Bronchial epithelial cell (primary cell): Measurements from ENCODE around the gene WNT6. TPM values are rescaled to one million over a fixed set of nuclear protein-coding genes. Genes with fewer than 3 reads are reported as not detected.

ENCODE experiments used
- DNase-seq: peaks from one replicate; pipeline ENCODE4 v3.0.0-alpha.2; 2010; ENCODE audit warnings: low read depth
- FAIRE-seq: peaks from 2 replicates; lab custom pipeline; 2011; peaks lifted over from hg19 to GRCh38; lab: Jason Lieb, UNC
- H3K27me3 ChIP-seq: 2 replicates; pipeline ENCODE4 v1.5.1; 2011; ENCODE audit warnings: low read length; ENCODE audit not compliant: control insufficient read depth, insufficient read depth
- H3K36me3 ChIP-seq: 2 replicates; pipeline ENCODE4 v1.5.1; 2011; ENCODE audit warnings: low read length; ENCODE audit not compliant: control insufficient read depth, insufficient read depth
- H3K4me3 ChIP-seq: 2 replicates; pipeline ENCODE4 v1.5.1; 2011; ENCODE audit warnings: mild to moderate bottlenecking, low read depth, low read length, control low read depth
- CTCF ChIP-seq: IDR thresholded peaks from 2 replicates; pipeline ENCODE4 v1.5.1; 2011; ENCODE audit warnings: mild to moderate bottlenecking, moderate library complexity, low read length, control low read depth, inconsistent platforms; ENCODE audit not compliant: insufficient read depth, severe bottlenecking
- total RNA-seq: library from RNA; depleted of rRNA; stranded (reverse); fragments of >200 nt; gene quantifications from 2 replicates; pipeline ENCODE4 v1.2.1, GENCODE V29; 2014

Gene WNT6
- total RNA-seq, 1 donor from 2014 or later, result not detected

GRCh38 chr2:218877891-218878290 is 18.3 kb downstream of the WNT6 start:
- Histone ChIP-seq H3K27me3 (peaks cover 9% of the 10 kb centered on the region), H3K4me3 (no peak overlapping the region), H3K36me3 (no peaks in the 10 kb centered on the region)
- DNase-seq, result no peak
- TF ChIP-seq CTCF, result no peak
- FAIRE-seq, result no peak

DNA sequence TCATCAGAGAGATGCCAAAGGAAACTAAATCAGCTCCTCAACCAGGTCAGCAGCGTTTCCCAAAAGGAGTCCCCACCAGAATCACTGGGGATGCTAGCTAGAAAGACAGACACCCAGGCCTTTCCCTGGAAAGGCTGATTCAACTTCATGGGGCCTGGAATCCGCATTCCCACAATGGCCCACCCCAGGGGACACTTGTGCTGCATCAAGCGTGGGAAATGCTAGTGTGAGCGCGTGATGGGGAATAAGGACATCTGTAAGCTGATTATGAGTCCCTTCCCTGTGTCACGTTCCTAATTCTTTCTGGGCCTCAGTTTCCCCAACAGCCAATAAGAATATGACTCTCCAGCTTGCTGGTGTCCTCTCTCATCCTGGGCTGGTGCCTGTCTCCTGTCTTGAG is 18.9 kb downstream of the WNT6 start:
- FAIRE-seq, result no peak
- no peak for DNase-seq
- H3K4me3 ChIP-seq, result no peak overlapping the region

DNA sequence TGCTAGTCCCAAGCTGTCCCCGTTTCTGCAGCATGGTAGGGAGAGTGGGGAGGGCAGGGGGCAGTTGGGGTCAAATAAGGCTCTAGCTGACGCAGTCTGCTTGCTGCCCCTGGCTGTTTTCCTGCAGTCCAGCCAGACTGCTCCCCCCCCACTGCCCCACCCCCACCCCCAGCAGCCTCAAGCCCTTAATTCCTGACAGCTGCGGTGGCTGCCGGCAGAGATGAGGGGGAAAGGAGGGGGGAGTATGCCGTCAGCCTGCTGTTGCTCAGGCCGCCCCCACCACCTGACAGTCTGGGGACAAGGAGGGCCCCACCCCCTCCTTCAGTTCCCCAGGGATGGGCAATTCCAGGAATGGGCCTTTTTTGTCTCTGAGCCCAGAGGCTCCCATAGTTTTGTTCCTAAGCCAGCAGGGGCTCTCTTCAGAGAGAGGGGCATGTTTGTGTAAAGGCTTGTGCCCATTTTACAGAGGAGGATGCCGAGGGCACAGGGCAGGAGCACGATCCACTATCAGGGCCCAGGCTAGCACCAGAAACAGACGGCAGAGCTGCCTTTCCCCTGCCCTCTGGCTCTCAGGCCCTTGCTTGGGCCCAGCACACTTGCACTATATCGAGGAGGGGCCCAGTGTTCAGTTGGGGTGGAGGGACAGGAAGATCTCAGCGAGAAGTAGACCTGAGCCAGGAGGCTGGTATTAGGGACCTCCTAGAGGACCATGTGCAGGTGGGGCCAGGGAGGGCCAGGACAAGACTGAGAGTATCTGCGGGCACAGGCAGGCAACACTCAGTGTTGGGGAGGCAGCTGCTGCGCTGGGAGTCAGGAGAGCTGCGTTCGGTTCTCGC is 19.5 kb downstream of the WNT6 start:
- Histone ChIP-seq H3K36me3 (no peaks in the 10 kb centered on the region), H3K27me3 (peaks cover 6% of the 10 kb centered on the region), H3K4me3 (no peak overlapping the region)
- FAIRE-seq, result no peak
- DNase-seq, result no peak
- TF ChIP-seq CTCF, result no peak

More for the DNA sequence above, 18.9 kb downstream of the WNT6 start:
- TF ChIP-seq CTCF, result no peak
- Histone ChIP-seq H3K36me3 (no peaks in the 10 kb centered on the region), H3K27me3 (peaks cover 7% of the 10 kb centered on the region)

DNA sequence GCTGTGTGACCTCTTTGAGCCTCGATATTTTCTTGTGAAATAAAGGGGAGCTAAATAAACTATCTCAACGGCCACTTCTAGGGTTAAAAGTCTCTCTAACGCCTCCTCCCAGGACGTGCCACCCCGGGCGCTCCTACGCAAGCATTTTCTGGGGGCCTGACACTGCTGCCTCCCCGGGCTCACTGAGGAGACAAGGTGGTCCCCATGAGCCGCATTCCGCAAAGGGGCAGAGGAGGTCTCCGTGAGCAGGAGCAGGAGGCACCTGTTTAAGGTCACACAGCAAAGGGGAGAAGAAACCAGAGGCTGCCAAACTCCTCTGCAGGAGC is 20.1 kb downstream of the WNT6 start:
- no peak for FAIRE-seq
- peaks cover 2% of the 10 kb centered on the region for H3K27me3 ChIP-seq
- TF ChIP-seq CTCF, result no peak

DNA sequence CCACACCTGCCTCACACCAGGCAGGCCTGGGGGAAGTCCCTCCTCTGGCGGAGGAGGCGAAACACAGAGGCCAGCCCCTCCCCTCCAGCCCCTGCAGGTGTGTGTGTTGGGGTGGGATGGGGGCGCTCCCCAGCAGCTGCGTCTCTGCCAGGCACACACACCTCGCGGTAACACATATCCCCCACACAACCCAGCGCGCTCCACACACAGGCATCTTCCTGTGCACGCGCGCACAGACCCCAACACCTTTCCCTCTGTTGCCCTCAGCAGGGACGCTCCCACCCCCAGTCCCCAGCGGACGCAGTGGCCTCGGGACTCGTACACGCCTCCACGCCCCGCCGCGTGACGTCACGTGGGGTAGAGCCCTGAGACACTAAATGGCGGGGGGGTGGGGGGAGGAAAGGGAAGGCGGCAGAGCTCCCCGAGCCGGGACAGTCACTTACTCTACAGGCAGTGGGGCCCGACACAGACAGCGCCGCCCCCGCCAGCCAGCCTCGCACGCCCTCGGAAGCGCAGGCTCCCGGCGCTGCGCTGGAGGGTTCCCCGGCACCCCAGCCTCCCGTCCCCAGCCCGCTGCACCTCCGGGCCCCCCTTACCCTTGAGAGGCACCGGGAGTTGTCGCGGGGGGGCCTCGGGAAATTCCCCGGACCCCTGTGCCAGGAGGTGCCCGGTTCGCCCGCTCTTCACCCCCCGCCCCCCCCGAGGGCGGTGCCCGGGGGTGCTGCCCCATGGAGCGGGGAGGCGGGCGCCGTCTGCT is 20.7 kb downstream of the WNT6 start, which contains the start of gene WNT10A:
Gene WNT10A (plus strand): TSS at position 751 of the 757 bp plus-strand sequence. CDS start 144 bp downstream, outside the sequence.
- peak within 1 kb of the TSS; percentile 43 for H3K4me3 ChIP-seq
- no peak for TF ChIP-seq CTCF
- FAIRE-seq (no peak), DNase-seq (no peak)
- H3K36me3 ChIP-seq, result no peaks in the 10 kb centered on the region
- peaks cover 2% of the 10 kb centered on the region for H3K27me3 ChIP-seq

More for the DNA sequence above, 20.1 kb downstream of the WNT6 start:
- Histone ChIP-seq H3K36me3 (no peaks in the 10 kb centered on the region), H3K4me3 (peak overlapping the region; percentile 43)
- no peak for DNase-seq
